ENCODE results near the gene FAM118A.

- TF ChIP-seq CTCF (conservative IDR thresholded peaks at IDR 0.05; ENCODE audit: low read depth, low read length) = no peak
- TF ChIP-seq EZH2 (IDR thresholded peaks at IDR 0.05; ENCODE audit: low read length, unreplicated experiment) = no peak
Measured at GRCh38 chr22:45351956-45352355, 42.2 kb downstream of the FAM118A start.
